ENCODE results near the gene NADK2. TPM values are rescaled to one million over a fixed set of nuclear protein-coding genes. Genes with fewer than 3 reads are reported as not detected.
A peak's percentile ranks its signal among the peaks of the same experiment; 100 is the strongest.
"Not testable (repeated sequence)": the region's sequence is repeated elsewhere in the genome, so short reads cannot be mapped to it uniquely, and the experiment has no call there.

NADK2 gene, protein sequence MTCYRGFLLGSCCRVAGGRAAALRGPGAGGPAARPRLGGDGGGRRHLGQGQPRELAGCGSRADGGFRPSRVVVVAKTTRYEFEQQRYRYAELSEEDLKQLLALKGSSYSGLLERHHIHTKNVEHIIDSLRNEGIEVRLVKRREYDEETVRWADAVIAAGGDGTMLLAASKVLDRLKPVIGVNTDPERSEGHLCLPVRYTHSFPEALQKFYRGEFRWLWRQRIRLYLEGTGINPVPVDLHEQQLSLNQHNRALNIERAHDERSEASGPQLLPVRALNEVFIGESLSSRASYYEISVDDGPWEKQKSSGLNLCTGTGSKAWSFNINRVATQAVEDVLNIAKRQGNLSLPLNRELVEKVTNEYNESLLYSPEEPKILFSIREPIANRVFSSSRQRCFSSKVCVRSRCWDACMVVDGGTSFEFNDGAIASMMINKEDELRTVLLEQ
- total RNA-seq: 10.4 TPM

GRCh38 chr5:36241631-36242533, at the start of gene NADK2:
NADK2 (minus strand) TSS chr5:36241925; CDS start chr5:36241798, 127 bp downstream.
- Histone ChIP-seq H3K27me3 (ENCODE audit: insufficient read depth, low read length) (no peaks in the 10 kb centered on the region), H3K4me1 (ENCODE audit: insufficient read depth, low read length) (peaks cover 16% of the 10 kb centered on the region), H3K4me3 (ENCODE audit: low read length) (peak within 1 kb of the TSS; percentile 70), H3K9me3 (ENCODE audit: low read depth, low read length) (no peaks in the 10 kb centered on the region)

GRCh38 chr5:36285837-36286615, 44.3 kb upstream of the NADK2 start:
- Histone ChIP-seq H3K9me3 (ENCODE audit: low read depth, low read length) (no peaks in the 10 kb centered on the region), H3K27me3 (ENCODE audit: insufficient read depth, low read length) (no peaks in the 10 kb centered on the region), H3K4me3 (ENCODE audit: low read length) (no peak overlapping the region), H3K4me1 (ENCODE audit: insufficient read depth, low read length) (no peaks in the 10 kb centered on the region)

DNA sequence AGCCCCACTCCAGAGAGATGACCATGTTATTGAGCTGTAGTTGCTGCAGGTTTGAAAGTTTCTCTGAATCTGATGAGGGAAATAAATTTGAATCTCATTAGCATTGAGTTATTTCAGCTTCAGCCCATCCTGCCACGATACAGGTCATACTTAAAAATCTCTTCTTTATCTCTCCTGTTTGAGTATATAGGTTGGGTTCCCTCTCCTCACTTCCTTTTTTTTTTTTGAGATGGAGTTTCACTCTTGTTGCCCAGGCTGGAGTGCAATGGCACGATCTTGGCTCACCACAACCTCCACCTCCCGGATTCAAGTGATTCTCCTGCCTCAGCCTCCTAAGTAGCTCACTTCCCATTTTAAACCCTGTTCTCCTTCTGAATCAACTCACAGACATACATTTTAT, 42.0 kb upstream of the NADK2 start:
- not testable (repeated sequence) for H3K27me3 ChIP-seq (ENCODE audit: insufficient read depth, low read length); H3K4me1 ChIP-seq (ENCODE audit: insufficient read depth, low read length); H3K4me3 ChIP-seq (ENCODE audit: low read length); H3K9me3 ChIP-seq (ENCODE audit: low read depth, low read length)

- Histone ChIP-seq H3K4me1 (ENCODE audit: insufficient read depth, low read length) (no peaks in the 10 kb centered on the region), H3K27me3 (ENCODE audit: insufficient read depth, low read length) (no peaks in the 10 kb centered on the region), H3K9me3 (ENCODE audit: low read depth, low read length) (no peaks in the 10 kb centered on the region), H3K4me3 (ENCODE audit: low read length) (no peak overlapping the region)
Measured at GRCh38 chr5:36281626-36282025, 39.9 kb upstream of the NADK2 start.

DNA sequence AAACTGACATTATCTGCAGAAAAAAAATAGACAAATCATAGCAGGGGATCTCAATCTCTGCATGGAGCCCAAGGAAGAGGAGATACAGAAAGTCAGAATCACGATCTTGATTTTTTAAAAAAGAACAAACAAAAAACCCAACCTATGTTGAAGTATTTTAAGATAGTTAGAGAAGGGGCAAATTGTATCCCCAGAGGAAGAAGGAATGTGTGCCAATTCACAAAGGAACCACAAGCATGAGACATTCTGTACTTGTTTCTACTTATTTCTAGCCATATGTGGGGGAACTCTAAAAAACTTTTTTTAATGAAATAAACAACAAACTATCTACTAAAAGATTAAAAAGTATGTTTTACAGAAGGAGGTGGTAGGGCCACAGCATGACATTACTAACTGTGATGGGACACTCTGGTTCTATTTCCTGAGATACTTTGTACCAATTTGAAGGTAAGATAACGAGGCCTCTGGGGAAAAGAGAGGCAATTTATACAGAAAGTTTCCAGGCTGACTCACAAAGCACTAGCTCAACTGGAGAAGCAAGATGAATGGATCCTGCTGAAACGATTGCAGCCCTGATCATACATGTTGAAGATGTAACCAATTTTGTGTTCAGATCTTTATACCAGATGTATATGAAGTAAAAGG, 37.5 kb upstream of the NADK2 start:
- no peaks in the 10 kb centered on the region for H3K9me3 ChIP-seq (ENCODE audit: low read depth, low read length)
- no peaks in the 10 kb centered on the region for H3K4me1 ChIP-seq (ENCODE audit: insufficient read depth, low read length)
- H3K4me3 ChIP-seq (ENCODE audit: low read length): no peak overlapping the region
- H3K27me3 ChIP-seq (ENCODE audit: insufficient read depth, low read length): no peaks in the 10 kb centered on the region

DNA sequence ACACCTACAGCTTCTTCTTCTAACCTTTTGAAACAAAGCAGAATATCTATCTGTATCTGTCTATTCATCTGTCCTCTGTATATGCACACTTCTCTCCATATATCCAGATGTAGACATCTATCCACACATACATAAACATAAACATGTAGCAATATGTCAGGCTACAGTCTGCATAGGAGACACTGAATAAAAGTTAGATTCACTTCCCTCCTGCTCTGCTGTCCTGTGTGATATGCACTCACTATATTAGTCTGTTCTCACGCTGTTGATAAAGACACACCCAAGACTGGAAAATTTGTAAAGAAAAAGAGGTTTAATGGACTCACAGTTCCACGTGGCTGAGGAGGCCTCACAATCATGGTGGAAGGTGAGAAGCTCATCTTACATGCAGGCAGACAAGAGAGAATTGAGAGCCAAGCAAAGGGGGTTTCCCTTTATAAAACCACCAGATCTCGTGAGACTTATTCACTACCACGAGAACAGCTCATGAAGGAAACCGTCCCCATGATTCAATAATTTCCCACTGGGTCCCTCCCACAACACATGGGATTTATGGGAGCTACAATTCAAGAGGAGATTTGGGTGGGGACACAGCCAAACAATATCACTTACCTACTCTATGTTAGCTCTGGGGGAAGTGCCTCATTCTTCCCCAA, 35.9 kb upstream of the NADK2 start:
- Histone ChIP-seq H3K4me1 (ENCODE audit: insufficient read depth, low read length) (no peaks in the 10 kb centered on the region), H3K27me3 (ENCODE audit: insufficient read depth, low read length) (no peaks in the 10 kb centered on the region), H3K4me3 (ENCODE audit: low read length) (no peak overlapping the region), H3K9me3 (ENCODE audit: low read depth, low read length) (no peaks in the 10 kb centered on the region)

DNA sequence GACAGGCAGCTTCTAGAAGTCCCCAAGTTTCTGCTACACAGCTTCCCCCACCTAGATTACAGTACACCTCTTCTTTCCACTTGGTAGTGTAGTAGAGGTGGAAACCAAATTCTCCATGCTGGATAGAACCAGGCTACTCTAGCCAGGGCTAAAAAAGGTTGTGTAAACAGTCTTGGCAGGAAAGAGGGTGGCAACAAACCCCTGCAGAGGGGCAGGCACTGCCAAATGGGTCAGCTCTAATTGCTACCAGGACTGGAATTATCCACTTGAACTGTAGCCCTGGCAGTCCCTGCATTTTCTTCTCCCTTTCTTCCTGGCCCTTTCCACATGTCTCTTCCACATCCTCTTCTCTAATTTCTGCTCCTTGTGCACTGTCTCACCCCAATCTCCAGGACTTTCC, 35.1 kb upstream of the NADK2 start:
- Histone ChIP-seq H3K9me3 (ENCODE audit: low read depth, low read length) (no peaks in the 10 kb centered on the region), H3K4me3 (ENCODE audit: low read length) (no peak overlapping the region), H3K4me1 (ENCODE audit: insufficient read depth, low read length) (no peaks in the 10 kb centered on the region), H3K27me3 (ENCODE audit: insufficient read depth, low read length) (no peaks in the 10 kb centered on the region)

DNA sequence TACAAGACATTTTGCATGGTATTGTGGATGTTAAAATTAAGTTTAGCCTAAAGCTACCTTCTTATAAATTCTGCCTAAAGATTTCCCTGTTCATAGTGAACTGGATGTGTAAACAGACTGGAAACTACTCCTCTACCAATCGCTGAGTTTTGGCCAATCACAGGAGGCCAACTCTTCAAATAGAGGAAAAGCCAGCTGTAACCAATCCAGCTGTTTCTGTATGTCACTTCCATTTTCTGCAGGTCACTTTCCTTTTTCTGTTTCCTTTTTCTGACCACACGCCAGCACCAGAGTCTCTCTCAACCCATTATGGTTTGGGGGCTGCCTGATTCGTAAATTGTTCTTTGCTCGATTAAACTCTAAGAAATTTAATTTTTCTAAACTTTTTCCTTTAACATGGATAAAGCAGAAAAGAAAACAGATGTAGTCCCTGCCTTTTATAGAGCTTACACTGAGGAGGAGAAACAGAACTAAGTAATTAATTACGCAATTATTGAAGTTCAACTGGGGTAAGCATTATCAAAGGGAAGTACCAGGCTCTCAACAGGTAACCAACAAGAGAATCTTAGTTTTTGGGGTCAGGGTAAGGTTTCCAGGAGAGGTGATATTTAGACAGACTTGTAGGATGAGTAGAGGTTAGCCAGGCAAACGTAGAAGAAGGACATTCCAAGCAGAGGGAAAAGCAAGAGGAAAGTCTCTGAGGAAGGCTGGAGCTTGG, 32.2 kb upstream of the NADK2 start:
- Histone ChIP-seq H3K27me3 (ENCODE audit: insufficient read depth, low read length) (no peaks in the 10 kb centered on the region), H3K4me3 (ENCODE audit: low read length) (no peak overlapping the region), H3K4me1 (ENCODE audit: insufficient read depth, low read length) (no peaks in the 10 kb centered on the region), H3K9me3 (ENCODE audit: low read depth, low read length) (no peaks in the 10 kb centered on the region)

DNA sequence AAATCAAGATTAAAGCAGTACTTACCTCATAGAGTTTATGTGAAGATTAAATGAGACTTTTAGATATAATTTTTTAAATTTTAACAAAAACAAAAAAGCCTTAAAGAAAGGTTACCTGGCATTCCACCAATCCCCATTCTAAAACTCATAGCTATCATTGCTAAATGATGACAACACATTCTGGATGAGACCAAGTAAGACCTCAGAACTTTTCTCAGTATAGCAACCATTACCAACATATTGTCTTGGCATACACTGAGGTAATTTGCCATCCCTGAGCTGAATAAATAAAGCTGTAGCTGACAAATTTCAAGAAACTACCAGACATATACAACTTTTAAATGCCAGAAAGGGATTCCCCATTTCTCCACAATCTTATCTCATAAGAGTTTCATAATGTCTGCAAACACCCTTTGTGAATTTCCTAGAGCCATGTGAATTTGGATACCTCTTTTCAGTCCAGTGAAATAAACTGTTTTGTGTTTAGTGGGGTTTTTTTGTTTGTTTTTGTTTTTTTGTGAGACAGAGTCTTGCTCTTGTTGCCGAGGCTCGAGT, 30.5 kb upstream of the NADK2 start:
- Histone ChIP-seq H3K4me1 (ENCODE audit: insufficient read depth, low read length) (no peaks in the 10 kb centered on the region), H3K27me3 (ENCODE audit: insufficient read depth, low read length) (no peaks in the 10 kb centered on the region), H3K4me3 (ENCODE audit: low read length) (no peak overlapping the region), H3K9me3 (ENCODE audit: low read depth, low read length) (no peaks in the 10 kb centered on the region)

DNA sequence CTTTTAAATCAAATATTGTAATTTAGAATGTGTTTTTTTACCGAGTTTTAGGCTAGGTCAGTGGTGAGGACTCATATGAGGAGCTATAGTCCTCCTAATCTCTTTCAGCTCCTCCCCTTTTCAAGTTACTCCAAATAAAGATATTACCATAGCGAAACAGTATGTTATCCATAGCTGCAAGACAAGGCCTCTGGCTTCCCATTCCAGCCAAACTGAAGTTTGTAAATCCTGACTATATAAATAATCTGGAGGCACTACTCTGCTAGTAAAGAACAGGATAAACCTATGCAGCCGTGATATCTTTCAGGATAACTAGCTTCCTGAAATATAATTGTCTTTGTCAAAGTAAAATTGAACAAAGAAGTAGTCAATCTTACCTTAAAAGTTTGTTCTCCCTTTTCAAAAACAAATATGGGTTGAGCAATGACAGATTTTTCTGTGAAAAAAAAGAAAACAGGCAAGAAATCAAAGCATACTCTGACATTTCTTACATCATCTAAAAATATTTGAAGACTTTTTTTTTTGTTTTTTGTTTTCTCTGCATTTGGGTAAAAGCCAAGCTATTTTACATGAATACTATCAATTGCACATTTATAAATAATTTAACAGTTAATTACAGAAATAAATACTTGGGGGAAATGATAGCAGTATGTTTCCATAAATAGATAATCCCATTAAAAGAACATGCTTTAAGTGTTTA, 29.3 kb upstream of the NADK2 start:
- Histone ChIP-seq H3K4me1 (ENCODE audit: insufficient read depth, low read length) (no peaks in the 10 kb centered on the region), H3K4me3 (ENCODE audit: low read length) (no peak overlapping the region), H3K27me3 (ENCODE audit: insufficient read depth, low read length) (no peaks in the 10 kb centered on the region), H3K9me3 (ENCODE audit: low read depth, low read length) (no peaks in the 10 kb centered on the region)

DNA sequence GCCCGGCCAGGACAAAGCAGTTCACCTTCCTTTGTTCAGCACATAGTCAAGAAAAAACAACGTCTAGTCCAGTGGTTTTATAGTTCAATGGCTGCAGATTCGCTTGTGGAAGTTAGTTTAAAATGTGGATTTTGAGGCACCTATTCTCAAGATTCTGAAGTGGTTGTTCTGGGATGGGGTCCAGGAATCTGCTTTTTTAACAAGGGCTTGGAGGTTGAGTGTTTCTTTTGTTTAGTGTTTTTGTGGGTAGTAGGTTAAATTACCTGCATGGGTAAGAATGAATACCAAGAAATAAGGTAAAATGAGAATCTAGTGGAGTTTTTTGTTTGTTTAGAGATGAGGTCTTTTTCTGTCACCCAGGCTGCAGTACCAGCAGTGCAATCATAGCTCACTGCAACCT, 28.4 kb upstream of the NADK2 start:
- Histone ChIP-seq H3K27me3 (ENCODE audit: insufficient read depth, low read length) (no peaks in the 10 kb centered on the region), H3K4me1 (ENCODE audit: insufficient read depth, low read length) (no peaks in the 10 kb centered on the region), H3K9me3 (ENCODE audit: low read depth, low read length) (no peaks in the 10 kb centered on the region), H3K4me3 (ENCODE audit: low read length) (no peak overlapping the region)

DNA sequence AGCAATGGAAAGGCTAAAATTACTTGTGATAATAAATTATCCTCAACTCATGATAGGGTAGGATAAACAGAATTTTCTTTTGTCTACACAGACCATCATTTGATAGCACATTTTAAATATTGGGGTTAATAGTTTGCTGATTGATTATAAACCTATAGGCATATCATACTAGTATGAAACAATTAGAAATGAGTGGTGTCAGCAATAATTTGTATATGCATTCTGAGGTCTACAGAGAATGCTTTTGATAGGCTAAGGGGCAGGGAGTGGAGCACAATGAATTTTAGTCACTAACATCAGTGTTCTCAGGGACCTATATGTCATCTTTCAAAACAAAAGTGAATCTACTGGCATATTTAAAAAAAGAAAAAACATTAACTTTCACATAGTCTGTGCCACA, 27.8 kb upstream of the NADK2 start:
- Histone ChIP-seq H3K4me3 (ENCODE audit: low read length) (no peak overlapping the region), H3K4me1 (ENCODE audit: insufficient read depth, low read length) (no peaks in the 10 kb centered on the region), H3K9me3 (ENCODE audit: low read depth, low read length) (no peaks in the 10 kb centered on the region), H3K27me3 (ENCODE audit: insufficient read depth, low read length) (no peaks in the 10 kb centered on the region)

- Histone ChIP-seq H3K27me3 (ENCODE audit: insufficient read depth, low read length) (no peaks in the 10 kb centered on the region), H3K4me1 (ENCODE audit: insufficient read depth, low read length) (no peaks in the 10 kb centered on the region), H3K9me3 (ENCODE audit: low read depth, low read length) (no peaks in the 10 kb centered on the region), H3K4me3 (ENCODE audit: low read length) (no peak overlapping the region)
Measured at GRCh38 chr5:36267905-36268304, 26.2 kb upstream of the NADK2 start.

Measured in mononuclear cell (primary cell).